Activated T-helper 1 cell treated with Interleukin-2 at 50 U/mL for 16 hours (primary cell): ENCODE results near the gene TTC17.
"Not testable (repeated sequence)": the region's sequence is repeated elsewhere in the genome, so short reads cannot be mapped to it uniquely, and the experiment has no call there.

ENCODE experiments used
- DNase-seq: peaks from one replicate; pipeline ENCODE4 v3.0.0-alpha.2; 2020; ENCODE audit warnings: low read depth

The TTC17 gene, protein sequence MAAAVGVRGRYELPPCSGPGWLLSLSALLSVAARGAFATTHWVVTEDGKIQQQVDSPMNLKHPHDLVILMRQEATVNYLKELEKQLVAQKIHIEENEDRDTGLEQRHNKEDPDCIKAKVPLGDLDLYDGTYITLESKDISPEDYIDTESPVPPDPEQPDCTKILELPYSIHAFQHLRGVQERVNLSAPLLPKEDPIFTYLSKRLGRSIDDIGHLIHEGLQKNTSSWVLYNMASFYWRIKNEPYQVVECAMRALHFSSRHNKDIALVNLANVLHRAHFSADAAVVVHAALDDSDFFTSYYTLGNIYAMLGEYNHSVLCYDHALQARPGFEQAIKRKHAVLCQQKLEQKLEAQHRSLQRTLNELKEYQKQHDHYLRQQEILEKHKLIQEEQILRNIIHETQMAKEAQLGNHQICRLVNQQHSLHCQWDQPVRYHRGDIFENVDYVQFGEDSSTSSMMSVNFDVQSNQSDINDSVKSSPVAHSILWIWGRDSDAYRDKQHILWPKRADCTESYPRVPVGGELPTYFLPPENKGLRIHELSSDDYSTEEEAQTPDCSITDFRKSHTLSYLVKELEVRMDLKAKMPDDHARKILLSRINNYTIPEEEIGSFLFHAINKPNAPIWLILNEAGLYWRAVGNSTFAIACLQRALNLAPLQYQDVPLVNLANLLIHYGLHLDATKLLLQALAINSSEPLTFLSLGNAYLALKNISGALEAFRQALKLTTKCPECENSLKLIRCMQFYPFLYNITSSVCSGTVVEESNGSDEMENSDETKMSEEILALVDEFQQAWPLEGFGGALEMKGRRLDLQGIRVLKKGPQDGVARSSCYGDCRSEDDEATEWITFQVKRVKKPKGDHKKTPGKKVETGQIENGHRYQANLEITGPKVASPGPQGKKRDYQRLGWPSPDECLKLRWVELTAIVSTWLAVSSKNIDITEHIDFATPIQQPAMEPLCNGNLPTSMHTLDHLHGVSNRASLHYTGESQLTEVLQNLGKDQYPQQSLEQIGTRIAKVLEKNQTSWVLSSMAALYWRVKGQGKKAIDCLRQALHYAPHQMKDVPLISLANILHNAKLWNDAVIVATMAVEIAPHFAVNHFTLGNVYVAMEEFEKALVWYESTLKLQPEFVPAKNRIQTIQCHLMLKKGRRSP

GRCh38 chr11:43358801-43359421 lies at the start of gene TTC17:
TSS of gene TTC17 (plus strand) at chr11:43358920. CDS start at chr11:43358955, 35 bp downstream.
- peak; percentile 87 for DNase-seq

DNA sequence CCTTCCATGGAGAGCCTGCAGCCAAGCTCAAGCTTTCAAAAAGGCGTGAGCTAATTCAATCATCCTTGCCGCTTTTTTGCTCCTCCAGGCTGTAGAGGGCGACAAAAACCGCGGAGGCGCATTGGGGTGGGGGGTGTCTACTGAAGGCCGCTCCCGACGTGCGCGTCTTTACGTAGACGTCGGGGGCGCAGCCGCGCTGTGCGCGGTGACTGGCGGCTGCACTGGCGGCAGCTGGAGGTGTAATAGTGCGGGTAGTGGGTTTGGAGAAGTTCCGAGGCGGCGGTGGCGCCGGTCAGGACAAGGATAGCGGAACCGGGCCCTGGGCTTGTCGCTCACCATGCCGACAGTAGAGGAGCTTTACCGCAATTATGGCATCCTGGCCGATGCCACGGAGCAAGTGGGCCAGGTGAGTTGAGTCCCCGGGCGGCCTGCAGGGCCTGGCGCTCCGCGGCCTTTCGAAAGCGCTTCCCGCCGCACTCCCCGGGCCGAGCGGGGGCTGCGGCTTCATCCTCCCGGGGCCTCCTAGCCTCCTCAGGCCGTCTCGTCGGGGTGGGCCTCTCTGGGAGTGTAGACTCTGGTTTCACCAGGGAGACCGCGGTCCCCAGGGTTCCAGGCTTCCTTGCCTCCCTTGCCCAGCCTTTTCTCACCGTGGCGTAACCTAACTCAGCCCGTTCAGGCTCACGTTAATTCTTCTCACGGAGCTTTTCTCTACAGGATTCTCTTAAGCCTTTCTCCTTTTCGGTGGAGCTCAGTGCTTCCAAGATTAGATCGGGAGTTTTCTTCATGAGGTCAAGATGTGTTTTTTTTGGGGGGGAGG lies 46.7 kb upstream of the TTC17 start, which contains the start of gene API5:
Gene API5, plus strand, starts transcription at position 206 of the 817 bp plus-strand sequence. Its CDS starts 132 bp downstream, at position 338.
- DNase-seq, result peak; percentile 87

DNA sequence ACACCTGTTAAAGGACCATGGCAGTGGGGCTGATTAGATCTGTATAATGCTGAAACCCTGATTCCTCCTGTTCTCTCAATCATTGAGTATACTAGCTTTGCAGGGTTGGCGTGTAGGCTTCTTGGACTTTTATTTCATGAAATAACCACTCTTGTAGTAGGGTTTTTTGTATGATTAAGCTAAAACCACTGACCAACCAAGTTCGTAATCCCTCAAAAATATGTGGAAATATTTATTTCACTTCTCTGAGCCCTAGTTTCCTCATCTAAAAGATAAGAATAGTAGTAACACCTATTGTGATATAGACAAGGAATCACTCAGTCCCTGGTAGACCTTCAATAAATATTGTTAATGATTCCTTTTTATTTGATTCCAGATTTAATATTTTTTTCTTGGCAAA lies 42.8 kb upstream of the TTC17 start:
- DNase-seq, result no peak

- DNase-seq, result no peak
These were observed 42.3 kb upstream of the TTC17 start for GRCh38 chr11:43316451-43316850.

DNA sequence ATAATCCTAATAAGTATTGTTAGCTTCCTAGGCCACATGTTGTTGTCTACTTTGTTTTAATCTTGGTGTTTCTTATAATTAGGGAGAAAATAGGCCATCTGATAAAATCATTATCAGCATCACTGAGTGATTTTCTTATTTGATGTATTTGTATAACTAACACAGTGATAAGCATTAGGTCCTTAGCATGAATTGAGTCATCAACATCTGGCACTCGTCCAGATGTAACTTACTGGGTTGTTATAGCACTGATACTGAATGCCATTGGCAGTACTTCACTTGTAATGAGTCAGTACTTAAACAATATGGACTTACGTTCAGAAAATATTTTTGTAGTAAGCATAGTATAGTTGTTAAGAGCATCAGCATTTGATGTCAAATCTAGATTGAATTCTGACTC lies 30.7 kb upstream of the TTC17 start:
- no peak for DNase-seq

DNA sequence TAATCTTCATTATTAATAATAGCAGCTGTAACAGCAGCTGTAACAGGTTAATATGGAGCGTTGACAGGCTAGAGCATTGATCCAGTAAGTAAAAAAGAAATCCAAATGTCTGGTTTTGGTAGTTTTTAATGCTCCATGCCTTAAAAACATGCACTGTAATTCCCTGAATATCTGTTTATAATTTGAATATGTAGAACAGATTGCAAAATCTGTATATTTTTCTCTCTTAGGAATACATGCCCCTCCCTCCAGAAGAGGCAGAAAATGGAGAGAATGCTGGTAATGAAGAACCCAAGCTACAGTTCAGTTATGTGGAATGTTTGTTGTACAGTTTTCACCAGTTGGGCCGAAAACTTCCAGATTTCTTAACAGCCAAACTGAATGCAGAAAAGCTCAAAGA lies 30.2 kb upstream of the TTC17 start:
- DNase-seq, result no peak

GRCh38 chr11:43341159-43341558 lies 17.6 kb upstream of the TTC17 start:
- no peak for DNase-seq

DNA sequence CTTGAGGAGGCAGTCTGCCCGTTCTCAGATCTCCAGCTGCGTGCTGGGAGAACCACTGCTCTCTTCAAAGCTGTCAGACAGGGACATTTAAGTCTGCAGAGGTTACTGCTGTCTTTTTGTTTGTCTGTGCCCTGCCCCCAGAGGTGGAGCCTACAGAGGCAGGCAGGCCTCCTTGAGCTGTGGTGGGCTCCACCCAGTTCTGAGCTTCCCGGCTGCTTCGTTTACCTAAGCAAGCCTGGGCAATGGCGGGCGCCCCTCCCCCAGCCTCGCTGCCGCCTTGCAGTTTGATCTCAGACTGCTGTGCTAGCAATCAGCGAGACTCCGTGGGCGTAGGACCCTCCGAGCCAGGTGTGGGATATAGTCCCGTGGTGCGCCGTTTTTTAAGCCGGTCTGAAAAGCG lies 7.3 kb upstream of the TTC17 start:
- not testable (repeated sequence) for DNase-seq

DNA sequence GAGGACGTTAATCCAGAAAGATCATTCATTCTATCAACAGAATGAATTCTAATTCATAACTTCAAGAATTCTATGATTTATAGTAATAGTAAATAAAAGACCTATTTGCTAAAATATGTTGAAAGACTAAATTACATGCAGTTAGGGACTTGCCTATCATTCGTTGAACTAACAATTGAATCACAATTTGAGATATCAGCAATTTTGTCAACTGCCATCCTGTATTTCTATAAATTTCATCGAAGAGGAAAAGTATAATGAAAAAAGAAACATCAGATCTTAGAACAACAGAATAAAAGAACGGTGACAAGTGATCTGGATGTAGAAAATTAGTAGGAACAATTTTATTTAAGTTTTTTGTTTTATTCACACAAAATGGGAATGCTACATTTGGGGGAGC lies 4.4 kb upstream of the TTC17 start:
- DNase-seq, result no peak

- no peak for DNase-seq
These were observed 2.4 kb upstream of the TTC17 start for GRCh38 chr11:43356336-43356735.

DNA sequence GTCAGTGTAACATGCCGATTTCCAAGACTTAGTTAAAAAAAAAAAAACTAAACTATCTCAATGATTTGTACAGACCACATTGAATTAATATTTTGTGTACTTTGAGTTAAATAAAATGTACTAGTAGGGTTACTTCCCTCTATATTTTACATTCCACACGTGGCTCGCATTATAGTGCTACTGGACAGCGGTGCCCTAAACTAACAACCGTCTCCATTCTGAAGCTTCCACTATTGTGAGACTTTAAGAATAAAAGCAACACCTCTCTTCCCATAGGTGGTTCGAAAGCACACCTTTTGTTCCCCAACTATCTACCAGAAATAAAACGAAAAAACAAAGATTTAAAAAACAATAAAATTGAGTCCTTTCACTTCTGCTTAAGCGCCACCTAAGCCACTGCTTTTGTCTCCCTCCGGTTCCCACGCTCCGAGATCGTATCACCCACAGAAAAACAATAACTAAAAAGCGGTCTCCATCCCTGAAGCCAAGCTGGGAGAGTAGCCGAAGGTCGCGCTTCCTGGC lies 380 bp upstream of the TTC17 start:
- DNase-seq, result no peak

DNA sequence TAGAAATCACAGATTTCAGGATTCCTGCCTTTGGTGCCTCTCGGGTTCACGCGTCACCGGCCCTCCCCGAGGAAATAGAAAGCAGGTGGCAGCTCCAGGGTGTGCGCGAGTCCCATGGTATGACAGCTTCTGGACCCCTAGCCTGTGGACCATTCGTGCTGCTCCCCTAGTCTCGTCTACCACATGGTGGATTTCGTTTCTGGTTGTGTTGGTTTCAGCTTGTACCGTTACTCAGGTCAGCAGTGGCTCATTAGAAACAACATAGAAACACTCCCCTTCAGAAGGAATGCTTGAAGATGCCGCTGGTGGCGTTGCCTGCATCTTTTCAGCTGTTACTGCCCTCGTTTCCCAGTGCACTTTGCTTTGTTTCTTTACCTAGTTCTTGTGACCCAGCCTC lies 700 bp downstream of the TTC17 start:
- no peak for DNase-seq

DNA sequence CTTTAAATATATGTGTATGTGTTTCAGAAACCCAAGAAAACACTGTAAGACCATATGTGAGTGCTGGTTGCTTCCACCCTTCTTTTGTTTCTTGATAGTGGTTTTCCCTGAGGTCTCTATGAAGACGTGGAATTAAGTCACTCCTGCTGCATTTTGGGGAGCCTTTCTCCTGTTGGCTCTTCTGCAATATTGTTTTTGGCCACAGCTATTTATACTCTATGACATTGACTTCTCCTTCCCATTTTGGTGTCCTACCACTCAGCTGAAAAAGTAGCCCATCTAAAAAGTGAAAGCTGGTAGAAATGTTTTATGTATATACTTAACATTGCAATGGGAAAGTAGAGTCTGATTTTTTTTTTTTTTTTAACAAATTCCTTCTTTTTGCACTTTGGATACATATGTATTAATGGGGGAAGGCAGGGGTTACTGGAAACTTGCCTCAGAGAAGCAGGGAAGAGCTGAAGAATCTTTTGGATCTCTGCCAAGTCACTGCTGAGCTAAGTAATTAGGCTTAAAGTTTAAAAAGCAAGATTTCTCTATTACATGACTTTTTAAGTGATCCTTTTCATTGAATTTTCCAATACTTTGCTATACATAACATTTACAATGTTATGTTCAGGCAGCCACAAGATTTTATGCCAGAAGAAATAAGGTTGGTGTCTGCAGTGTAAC lies 1.8 kb downstream of the TTC17 start:
- DNase-seq, result no peak

GRCh38 chr11:43366677-43367076 lies 8.0 kb downstream of the TTC17 start:
- no peak for DNase-seq

GRCh38 chr11:43367382-43368178 lies 8.9 kb downstream of the TTC17 start:
- no peak for DNase-seq

DNA sequence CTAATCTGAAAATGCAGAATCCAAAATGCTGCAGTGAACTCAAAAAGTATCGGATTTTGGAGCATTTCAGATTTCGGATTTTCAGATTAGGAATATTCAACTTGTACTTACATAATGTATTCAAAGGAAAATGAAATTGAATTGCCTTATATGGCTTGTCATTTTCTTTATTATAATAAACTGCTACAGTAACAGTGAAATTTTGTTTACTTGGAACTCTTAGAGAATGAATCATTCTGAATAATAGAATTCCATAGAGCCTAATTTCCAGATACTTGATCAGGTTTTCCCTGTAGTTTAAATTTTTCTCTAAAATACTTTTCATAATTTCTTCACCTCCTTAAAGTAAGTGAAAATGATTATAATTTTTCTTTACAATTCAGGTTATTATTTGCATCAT lies 17.3 kb downstream of the TTC17 start:
- no peak for DNase-seq

GRCh38 chr11:43376594-43376993 lies 17.9 kb downstream of the TTC17 start:
- no peak for DNase-seq

GRCh38 chr11:43377389-43377788 lies 18.7 kb downstream of the TTC17 start:
- DNase-seq, result no peak

DNA sequence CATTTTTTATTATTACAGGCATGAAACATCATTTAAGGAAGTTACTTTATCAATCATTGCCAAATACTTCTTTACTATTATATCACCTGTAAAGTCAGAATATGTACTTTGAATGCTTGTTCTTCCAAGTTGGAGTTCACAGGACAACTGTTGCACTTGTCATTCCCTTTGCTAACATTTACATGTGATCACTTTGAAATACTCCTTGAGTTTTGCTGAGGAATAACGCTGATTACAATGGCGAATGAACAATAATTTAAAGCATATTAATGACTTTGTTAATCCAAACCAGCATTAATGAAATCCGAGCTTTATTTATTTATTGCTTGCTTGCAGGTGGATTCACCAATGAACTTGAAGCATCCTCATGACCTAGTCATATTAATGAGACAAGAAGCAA lies 20.2 kb downstream of the TTC17 start:
- DNase-seq, result no peak

DNA sequence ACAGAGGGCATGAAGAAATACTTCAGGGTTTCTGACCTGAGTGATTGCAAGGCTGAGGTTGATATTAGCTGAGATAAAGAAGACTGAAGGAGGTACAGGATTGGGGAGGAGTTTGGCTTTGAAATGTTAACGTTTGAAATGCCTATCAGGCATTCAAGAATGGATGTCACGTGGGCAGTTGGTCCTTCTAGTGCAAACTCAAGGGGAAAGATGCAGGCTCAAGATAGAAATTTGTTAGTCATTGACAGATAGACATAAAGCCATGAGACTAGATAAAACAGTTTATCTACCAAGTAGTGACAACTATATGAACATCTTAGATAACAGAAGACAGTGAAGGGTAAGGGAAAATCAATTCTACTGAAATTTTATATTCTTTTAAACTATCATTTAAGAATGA lies 23.1 kb downstream of the TTC17 start:
- DNase-seq, result no peak
